Measurements from ENCODE around the gene LRRFIP1. TPM values are rescaled to one million over a fixed set of nuclear protein-coding genes. Genes with fewer than 3 reads are reported as not detected.
A peak's percentile ranks its signal among the peaks of the same experiment; 100 is the strongest.
"Not testable (repeated sequence)": the region's sequence is repeated elsewhere in the genome, so short reads cannot be mapped to it uniquely, and the experiment has no call there.

The LRRFIP1 gene
- total RNA-seq, 2 donors from 2014 or later = 125 to 203 TPM

GRCh38 chr2:237782181-237782580 lies 154.8 kb downstream of the LRRFIP1 start:
- DNase-seq (ENCODE audit: low spot score) (no peak), ATAC-seq (no peak)
- Mint-ChIP-seq H3K27ac (no peak overlapping the region), H3K36me3 (peaks cover 33% of the 10 kb centered on the region), H3K9me3 (peaks cover 3% of the 10 kb centered on the region), H3K27me3 (no peaks in the 10 kb centered on the region), H3K4me1 (ENCODE audit: low read depth in 2 of 2) (peaks cover 0 to 4% of the 10 kb centered on the region in 2 donors), H3K4me3 (no peak overlapping the region)

GRCh38 chr2:237783678-237784077 lies 156.3 kb downstream of the LRRFIP1 start:
- H3K36me3 Mint-ChIP-seq = peaks cover 29% of the 10 kb centered on the region
- not testable (repeated sequence) for H3K27ac Mint-ChIP-seq; H3K4me1 Mint-ChIP-seq (ENCODE audit: low read depth in 2 of 2); H3K9me3 Mint-ChIP-seq; ATAC-seq; H3K4me3 Mint-ChIP-seq; DNase-seq (ENCODE audit: low spot score); H3K27me3 Mint-ChIP-seq

GRCh38 chr2:237786936-237787335 lies 159.5 kb downstream of the LRRFIP1 start:
- H3K4me1 Mint-ChIP-seq (ENCODE audit: low read depth in 2 of 2) = peaks cover 3 to 15% of the 10 kb centered on the region in 2 donors

GRCh38 chr2:237790353-237790752 lies 163.0 kb downstream of the LRRFIP1 start:
- Mint-ChIP-seq H3K4me1 (ENCODE audit: low read depth in 2 of 2) (peaks cover 3 to 15% of the 10 kb centered on the region in 2 donors), H3K27ac (no peak overlapping the region), H3K36me3 (peaks cover 18% of the 10 kb centered on the region), H3K27me3 (no peaks in the 10 kb centered on the region), H3K9me3 (peaks cover 3% of the 10 kb centered on the region), H3K4me3 (no peak overlapping the region)
- ATAC-seq (no peak), DNase-seq (ENCODE audit: low spot score) (no peak)

More at GRCh38 chr2:237786936-237787335, 159.5 kb downstream of the LRRFIP1 start:
- peaks cover 21% of the 10 kb centered on the region for H3K36me3 Mint-ChIP-seq
- no peak overlapping the region for H3K4me3 Mint-ChIP-seq
- no peak for ATAC-seq
- no peak overlapping the region for H3K27ac Mint-ChIP-seq
- DNase-seq (ENCODE audit: low spot score) = no peak
- H3K27me3 Mint-ChIP-seq = no peaks in the 10 kb centered on the region
- peaks cover 3% of the 10 kb centered on the region for H3K9me3 Mint-ChIP-seq

GRCh38 chr2:237791977-237792727 lies 164.8 kb downstream of the LRRFIP1 start:
- H3K36me3 Mint-ChIP-seq = peaks cover 5% of the 10 kb centered on the region
- no peak overlapping the region for H3K4me3 Mint-ChIP-seq
- peaks cover 3 to 11% of the 10 kb centered on the region in 2 donors for H3K4me1 Mint-ChIP-seq (ENCODE audit: low read depth in 2 of 2)
- H3K9me3 Mint-ChIP-seq = no peaks in the 10 kb centered on the region
- no peaks in the 10 kb centered on the region for H3K27me3 Mint-ChIP-seq
- ATAC-seq (no peak), DNase-seq (ENCODE audit: low spot score) (no peak)
- no peak overlapping the region for H3K27ac Mint-ChIP-seq

- Mint-ChIP-seq H3K4me3 (no peak overlapping the region), H3K27me3 (no peaks in the 10 kb centered on the region), H3K36me3 (no peaks in the 10 kb centered on the region), H3K4me1 (ENCODE audit: low read depth in 2 of 2) (no peaks in the 10 kb centered on the region), H3K9me3 (no peaks in the 10 kb centered on the region), H3K27ac (no peak overlapping the region)
- ATAC-seq (no peak), DNase-seq (ENCODE audit: low spot score) (no peak)
Observed at GRCh38 chr2:237797253-237797652, 169.9 kb downstream of the LRRFIP1 start.

- Mint-ChIP-seq H3K27ac (no peak within 1 kb of the TSS), H3K27me3 (no peaks in the 10 kb centered on the region), H3K4me3 (no peak within 1 kb of the TSS), H3K36me3 (no peaks in the 10 kb centered on the region), H3K9me3 (no peaks in the 10 kb centered on the region), H3K4me1 (ENCODE audit: low read depth in 2 of 2) (no peaks in the 10 kb centered on the region)
- ATAC-seq (no peak), DNase-seq (ENCODE audit: low spot score) (no peak)
Observed at GRCh38 chr2:237798236-237799059, 171.1 kb downstream of the LRRFIP1 start, which contains the start of gene RBM44. Gene RBM44 (plus strand): TSS chr2:237798779. CDS start chr2:237813610, 14,831 bp downstream.

- Mint-ChIP-seq H3K27me3 (no peaks in the 10 kb centered on the region), H3K9me3 (no peaks in the 10 kb centered on the region), H3K4me3 (no peak overlapping the region), H3K36me3 (no peaks in the 10 kb centered on the region), H3K27ac (no peak overlapping the region), H3K4me1 (ENCODE audit: low read depth in 2 of 2) (no peaks in the 10 kb centered on the region)
- ATAC-seq = no peak
- no peak for DNase-seq (ENCODE audit: low spot score)
Observed at GRCh38 chr2:237799060-237799428, 171.7 kb downstream of the LRRFIP1 start.

GRCh38 chr2:237801466-237801865 lies 174.1 kb downstream of the LRRFIP1 start:
- no peak overlapping the region for H3K4me3 Mint-ChIP-seq
- H3K9me3 Mint-ChIP-seq = no peaks in the 10 kb centered on the region
- H3K36me3 Mint-ChIP-seq = no peaks in the 10 kb centered on the region
- H3K4me1 Mint-ChIP-seq (ENCODE audit: low read depth in 2 of 2) = no peaks in the 10 kb centered on the region
- no peak for ATAC-seq
- H3K27ac Mint-ChIP-seq = no peak overlapping the region
- DNase-seq (ENCODE audit: low spot score) = no peak
- H3K27me3 Mint-ChIP-seq = no peaks in the 10 kb centered on the region

- Mint-ChIP-seq H3K4me3 (no peak overlapping the region), H3K9me3 (no peaks in the 10 kb centered on the region), H3K27me3 (peaks cover 0 to 6% of the 10 kb centered on the region in 2 donors), H3K36me3 (no peaks in the 10 kb centered on the region), H3K27ac (no peak overlapping the region), H3K4me1 (ENCODE audit: low read depth in 2 of 2) (no peaks in the 10 kb centered on the region)
- ATAC-seq (no peak), DNase-seq (ENCODE audit: low spot score) (no peak)
Observed at GRCh38 chr2:237806334-237806733, 178.9 kb downstream of the LRRFIP1 start.

GRCh38 chr2:237815637-237816036 lies 188.2 kb downstream of the LRRFIP1 start:
- Mint-ChIP-seq H3K4me1 (ENCODE audit: low read depth in 2 of 2) (no peaks in the 10 kb centered on the region), H3K9me3 (no peaks in the 10 kb centered on the region), H3K27ac (no peak overlapping the region), H3K36me3 (no peaks in the 10 kb centered on the region), H3K4me3 (no peak overlapping the region), H3K27me3 (peaks cover 0 to 5% of the 10 kb centered on the region in 2 donors)
- DNase-seq (ENCODE audit: low spot score) (no peak), ATAC-seq (peak in 1 of 2 donors; percentile 48)

- peaks cover 0 to 4% of the 10 kb centered on the region in 2 donors for H3K27me3 Mint-ChIP-seq
- no peak overlapping the region for H3K4me3 Mint-ChIP-seq
- no peaks in the 10 kb centered on the region for H3K36me3 Mint-ChIP-seq
- H3K27ac Mint-ChIP-seq = no peak overlapping the region
- no peaks in the 10 kb centered on the region for H3K9me3 Mint-ChIP-seq
- no peak for ATAC-seq
- H3K4me1 Mint-ChIP-seq (ENCODE audit: low read depth in 2 of 2) = no peaks in the 10 kb centered on the region
- DNase-seq (ENCODE audit: low spot score) = no peak
Observed at GRCh38 chr2:237816531-237816930, 189.1 kb downstream of the LRRFIP1 start.

- H3K27me3 Mint-ChIP-seq = peaks cover 0 to 3% of the 10 kb centered on the region in 2 donors
- no peaks in the 10 kb centered on the region for H3K9me3 Mint-ChIP-seq
- H3K4me1 Mint-ChIP-seq (ENCODE audit: low read depth in 2 of 2) = no peaks in the 10 kb centered on the region
- no peaks in the 10 kb centered on the region for H3K36me3 Mint-ChIP-seq
- DNase-seq (ENCODE audit: low spot score) (no peak), ATAC-seq (peak in 1 of 2 donors; percentile 64)
- no peak overlapping the region for H3K27ac Mint-ChIP-seq
- H3K4me3 Mint-ChIP-seq = peak overlapping the region; percentile 22
Observed at GRCh38 chr2:237818066-237818473, 190.7 kb downstream of the LRRFIP1 start.

GRCh38 chr2:237819231-237819630 lies 191.8 kb downstream of the LRRFIP1 start:
- peak overlapping the region in 1 of 2 donors; percentile 70 for H3K27ac Mint-ChIP-seq
- peaks cover 0 to 2% of the 10 kb centered on the region in 2 donors for H3K27me3 Mint-ChIP-seq

More at GRCh38 chr2:237819231-237819630, 191.8 kb downstream of the LRRFIP1 start:
- Mint-ChIP-seq H3K9me3 (no peaks in the 10 kb centered on the region), H3K4me1 (ENCODE audit: low read depth in 2 of 2) (no peaks in the 10 kb centered on the region), H3K36me3 (no peaks in the 10 kb centered on the region), H3K4me3 (no peak overlapping the region)
- DNase-seq (ENCODE audit: low spot score) (no peak), ATAC-seq (no peak)
